Kidney (tissue), 14 donors: ENCODE results near the gene TCAIM. TPM values are rescaled to one million over a fixed set of nuclear protein-coding genes. Genes with fewer than 3 reads are reported as not detected.
"Not testable (repeated sequence)": the region's sequence is repeated elsewhere in the genome, so short reads cannot be mapped to it uniquely, and the experiment has no call there.

ENCODE experiments used
- DNase-seq, 5 donors: peaks; one replicate each; pipeline ENCODE4 v3.0.0-alpha.2; 2013 to 2020
- FAIRE-seq: peaks from 2 replicates; lab custom pipeline; 2012; peaks lifted over from hg19 to GRCh38; lab: Jason Lieb, UNC
- H3K27ac ChIP-seq, 2 donors: one replicate each; pipeline ENCODE4 v1.7.0; 2013; ENCODE audit warnings: low read depth in 2 of 2, low read length in 2 of 2, inconsistent platforms in 1 of 2
- H3K27me3 ChIP-seq: one replicate; pipeline ENCODE4 v1.7.1; 2013; ENCODE audit warnings: low read length, inconsistent platforms; ENCODE audit not compliant: control insufficient read depth, insufficient read depth
- H3K36me3 ChIP-seq, 3 donors: one replicate each; pipeline versions ENCODE4 v1.7.0 to v1.7.1; 2013; ENCODE audit warnings: low read length in 3 of 3, control low read depth in 1 of 3, inconsistent platforms in 1 of 3; ENCODE audit not compliant: insufficient read depth in 3 of 3, control insufficient read depth in 2 of 3
- H3K4me1 ChIP-seq, 3 donors: one replicate each; pipeline versions ENCODE4 v1.7.0 to v1.7.1; 2013; ENCODE audit warnings: low read length in 3 of 3, inconsistent platforms in 1 of 3, low read depth in 1 of 3; ENCODE audit not compliant: control insufficient read depth in 2 of 3, insufficient read depth in 2 of 3
- H3K4me3 ChIP-seq, 3 donors: one replicate each; pipeline versions ENCODE4 v1.7.0 to v1.8.1; 2013; ENCODE audit warnings: low read length in 3 of 3, control low read depth in 1 of 3, inconsistent platforms in 1 of 3
- H3K9ac ChIP-seq, 3 donors: one replicate each; pipeline versions ENCODE4 v1.7.0 to v1.7.1; 2013; ENCODE audit warnings: low read length in 3 of 3, control low read depth in 1 of 3, inconsistent platforms in 1 of 3
- H3K9me3 ChIP-seq, 3 donors: one replicate each; pipeline versions ENCODE4 v1.7.0 to v1.7.1; 2013; ENCODE audit warnings: low read length in 3 of 3, control low read depth in 1 of 3, inconsistent platforms in 1 of 3; ENCODE audit not compliant: control insufficient read depth in 2 of 3, insufficient read depth in 1 of 3
- intact Hi-C: fragments of 100-400 bp; cut with DNase I; formaldehyde crosslinking; loops from one replicate; pipeline ENCODE4 v1.11.1; 2022
- polyA plus RNA-seq: library from polyadenylated mRNA; stranded (reverse); fragments of 350-450 nt; fragmentation: Illumina TruSeq; extraction: RNeasy Lipid Tissue Mini Kit (QIAGEN cat#74804); gene quantifications from one replicate; pipeline ENCODE4 v1.2.3, GENCODE V29; 2014; ENCODE audit warnings: low read depth, low replicate concordance; ENCODE audit not compliant: insufficient read depth
- total RNA-seq: library from RNA; stranded (reverse); fragmentation: NEBNext Ultra II Directional; extraction: Animal tissue kit (Norgen Biotek cat#: 25700); gene quantifications from one replicate; pipeline ENCODE4 v1.2.1, GENCODE V29; 2021
- TF ChIP-seq, protein P1 (sequence below): IDR thresholded peaks from 3 replicates; pipeline ENCODE4 v1.5.1; 2012; ENCODE audit warnings: mild to moderate bottlenecking, moderate library complexity, borderline replicate concordance; ENCODE audit not compliant: insufficient read depth; ENCODE audit errors: extremely low read depth
- donor health status: control.
- donor health status: control.
- donor health status: control.
- donor health status: control.
- donor health status: control.
- donor health status: DM: yes; HTN: yes; CAD: no.
- donor health status: Normal renal cell carcinoma (clear cell type).

Gene TCAIM
- total and polyA plus RNA-seq, 2 donors from 2014 or later: 26.5 to 30.4 TPM

DNA sequence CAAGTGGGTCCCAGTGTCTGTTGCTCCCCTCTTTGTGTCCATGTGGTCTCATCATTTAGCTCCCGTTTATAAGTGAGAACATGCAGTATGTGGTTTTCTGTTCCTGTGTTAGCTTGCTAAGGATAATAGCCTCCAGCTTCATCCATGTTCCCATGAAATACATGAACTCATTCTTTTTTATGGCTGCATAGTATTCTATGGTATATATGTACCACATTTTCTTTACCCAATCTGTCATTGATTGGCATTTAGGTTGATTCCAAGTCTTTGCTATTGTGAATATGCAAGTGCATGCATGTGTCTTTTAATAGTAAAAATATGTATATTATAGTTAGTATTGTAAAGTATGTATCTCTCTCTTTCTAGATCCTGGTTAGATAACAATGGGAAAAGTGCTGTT, 53.9 kb downstream of the TCAIM start:
- H3K36me3 ChIP-seq: peaks cover 0 to 6% (median 2%) of the 10 kb centered on the region in 3 donors
- intact Hi-C loops: no loop called here
- peaks cover 0 to under 1% (median 0%) of the 10 kb centered on the region in 3 donors for H3K9me3 ChIP-seq
- H3K4me1 ChIP-seq: no peaks in the 10 kb centered on the region
- no peak overlapping the region for H3K4me3 ChIP-seq
- no peak for DNase-seq
- H3K27me3 ChIP-seq: no peaks in the 10 kb centered on the region
- H3K27ac ChIP-seq: no peak overlapping the region
- FAIRE-seq: no peak
- H3K9ac ChIP-seq: no peak overlapping the region
- TF ChIP-seq, protein P1, sequence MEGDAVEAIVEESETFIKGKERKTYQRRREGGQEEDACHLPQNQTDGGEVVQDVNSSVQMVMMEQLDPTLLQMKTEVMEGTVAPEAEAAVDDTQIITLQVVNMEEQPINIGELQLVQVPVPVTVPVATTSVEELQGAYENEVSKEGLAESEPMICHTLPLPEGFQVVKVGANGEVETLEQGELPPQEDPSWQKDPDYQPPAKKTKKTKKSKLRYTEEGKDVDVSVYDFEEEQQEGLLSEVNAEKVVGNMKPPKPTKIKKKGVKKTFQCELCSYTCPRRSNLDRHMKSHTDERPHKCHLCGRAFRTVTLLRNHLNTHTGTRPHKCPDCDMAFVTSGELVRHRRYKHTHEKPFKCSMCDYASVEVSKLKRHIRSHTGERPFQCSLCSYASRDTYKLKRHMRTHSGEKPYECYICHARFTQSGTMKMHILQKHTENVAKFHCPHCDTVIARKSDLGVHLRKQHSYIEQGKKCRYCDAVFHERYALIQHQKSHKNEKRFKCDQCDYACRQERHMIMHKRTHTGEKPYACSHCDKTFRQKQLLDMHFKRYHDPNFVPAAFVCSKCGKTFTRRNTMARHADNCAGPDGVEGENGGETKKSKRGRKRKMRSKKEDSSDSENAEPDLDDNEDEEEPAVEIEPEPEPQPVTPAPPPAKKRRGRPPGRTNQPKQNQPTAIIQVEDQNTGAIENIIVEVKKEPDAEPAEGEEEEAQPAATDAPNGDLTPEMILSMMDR: no peak

DNA sequence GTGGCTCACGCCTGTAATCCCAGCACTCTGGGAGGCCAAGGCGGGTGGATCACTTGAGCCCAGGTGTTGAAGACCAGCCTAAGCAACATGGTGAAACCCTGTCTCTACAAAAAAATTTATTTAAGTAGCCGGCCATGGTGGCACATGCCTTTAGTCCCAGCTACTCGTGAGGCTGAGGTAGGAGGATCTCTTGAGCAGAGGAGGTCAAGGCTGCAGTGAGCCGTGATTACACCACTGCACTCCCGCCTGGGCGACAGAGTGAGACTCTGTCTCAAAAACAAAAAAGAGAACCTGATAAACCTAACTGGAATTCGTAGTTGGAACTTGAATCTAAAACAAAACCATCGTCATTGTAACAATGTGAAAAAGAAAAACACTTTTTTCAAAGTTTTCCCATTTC, 57.1 kb downstream of the TCAIM start:
- Histone ChIP-seq H3K27me3 (no peaks in the 10 kb centered on the region), H3K4me3 (no peak overlapping the region), H3K36me3 (peaks cover 0 to 7% (median 4%) of the 10 kb centered on the region in 3 donors), H3K27ac (no peak overlapping the region), H3K9me3 (no peaks in the 10 kb centered on the region), H3K4me1 (no peaks in the 10 kb centered on the region), H3K9ac (no peak overlapping the region)
- no peak for FAIRE-seq
- intact Hi-C loops: no loop called here
- DNase-seq: no peak
- TF ChIP-seq, protein P1: no peak

DNA sequence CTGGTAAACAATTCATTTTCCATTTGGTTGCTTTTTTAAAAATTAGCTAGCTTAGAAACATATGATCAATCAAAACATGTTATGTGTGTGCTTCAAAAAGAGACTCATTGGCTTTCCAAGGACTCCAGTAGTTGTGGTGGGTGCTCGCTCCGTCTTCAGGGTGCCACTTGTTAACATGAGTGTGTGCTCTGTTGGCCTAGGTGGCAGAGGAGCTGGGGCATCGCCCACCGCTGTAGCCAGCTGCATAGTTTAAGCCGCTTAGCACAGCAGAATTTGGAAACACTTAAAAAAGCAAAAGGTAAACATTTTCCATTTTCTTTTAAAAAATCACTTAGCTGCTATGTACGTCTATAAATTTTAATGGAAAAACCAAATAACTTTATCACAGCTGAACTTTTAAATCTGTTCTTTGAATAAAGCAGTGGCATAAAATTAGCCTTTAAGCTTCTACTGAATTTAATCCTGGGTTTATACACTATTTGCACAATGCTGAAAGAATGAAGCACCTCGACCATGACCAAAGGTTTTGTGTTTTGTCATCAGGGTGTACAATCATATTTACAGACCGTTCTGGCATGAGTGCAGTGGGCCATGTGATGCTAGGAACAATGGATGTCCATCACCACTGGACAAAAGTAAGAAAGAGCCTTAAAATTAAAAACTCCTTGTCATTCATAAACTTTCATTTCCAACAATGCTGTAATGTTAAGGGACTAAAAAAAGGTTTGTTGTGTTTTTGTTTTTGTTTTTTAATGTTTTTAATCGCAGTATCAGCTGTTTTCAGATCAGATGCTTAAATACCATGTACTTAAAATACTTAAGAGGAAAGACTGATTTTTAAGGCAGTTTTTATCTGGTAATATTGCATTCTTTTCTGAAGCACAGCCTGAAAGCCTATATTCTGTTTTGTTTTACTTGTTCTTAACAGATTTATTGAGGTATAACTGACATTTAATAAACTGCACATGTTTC, 57.9 kb downstream of the TCAIM start:
- DNase-seq (no peak), FAIRE-seq (no peak)
- Histone ChIP-seq H3K27ac (no peak overlapping the region), H3K4me1 (no peaks in the 10 kb centered on the region), H3K36me3 (peaks cover 0 to 11% (median 5%) of the 10 kb centered on the region in 3 donors), H3K4me3 (no peak overlapping the region), H3K27me3 (no peaks in the 10 kb centered on the region), H3K9me3 (no peaks in the 10 kb centered on the region), H3K9ac (no peak overlapping the region)
- TF ChIP-seq, protein P1: no peak
- intact Hi-C loops: no loop called here

DNA sequence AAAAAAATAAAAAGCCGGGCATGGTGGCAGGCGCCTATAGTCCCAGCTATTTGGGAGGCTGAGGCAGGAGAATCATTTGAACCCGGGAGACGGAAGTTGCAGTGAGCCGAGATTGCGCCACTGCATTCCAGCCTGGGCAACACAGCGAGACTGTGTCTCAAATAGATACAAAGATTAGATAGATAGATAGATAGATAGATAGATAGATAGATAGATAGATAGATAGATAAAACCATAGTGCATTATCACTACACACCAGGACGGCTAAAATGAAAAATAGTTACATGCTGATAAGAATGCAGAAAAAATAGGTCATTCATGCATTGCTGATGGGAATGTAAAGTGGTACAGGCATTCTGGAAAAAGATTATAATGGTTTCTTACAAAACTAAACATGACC, 59.7 kb downstream of the TCAIM start:
- H3K27ac ChIP-seq, H3K4me3 ChIP-seq, H3K4me1 ChIP-seq, H3K27me3 ChIP-seq, FAIRE-seq, H3K9me3 ChIP-seq, H3K9ac ChIP-seq, intact Hi-C loops, DNase-seq: not testable (repeated sequence)
- peaks cover 0 to 20% (median 7%) of the 10 kb centered on the region in 3 donors for H3K36me3 ChIP-seq
